Stimulated activated naive CD8-positive, alpha-beta T cell treated with anti-CD3 and anti-CD28 coated beads, Interleukin-15, Interleukin-2, amounts not matched to agents 100 ng/mL and 50 ng/mL, for 24 hours (primary cell): Measurements from ENCODE around the gene SDS.

Experiments
- H3K27ac Mint-ChIP-seq: one replicate; pipeline ENCODE4 v1.8.0; 2021; ENCODE audit warnings: mild to moderate bottlenecking, mixed read lengths
- H3K27me3 Mint-ChIP-seq: one replicate; pipeline ENCODE4 v1.8.0; 2021; ENCODE audit warnings: mixed read lengths
- H3K36me3 Mint-ChIP-seq: one replicate; pipeline ENCODE4 v1.8.0; 2021; ENCODE audit warnings: low read depth, mixed read lengths
- H3K4me1 Mint-ChIP-seq: one replicate; pipeline ENCODE4 v1.8.0; 2021; ENCODE audit warnings: low read depth, mixed read lengths
- H3K4me3 Mint-ChIP-seq: one replicate; pipeline ENCODE4 v1.8.0; 2021; ENCODE audit warnings: mild to moderate bottlenecking, mixed read lengths
- H3K9me3 Mint-ChIP-seq: one replicate; pipeline ENCODE4 v1.8.0; 2021; ENCODE audit warnings: mixed read lengths

SDS gene

DNA sequence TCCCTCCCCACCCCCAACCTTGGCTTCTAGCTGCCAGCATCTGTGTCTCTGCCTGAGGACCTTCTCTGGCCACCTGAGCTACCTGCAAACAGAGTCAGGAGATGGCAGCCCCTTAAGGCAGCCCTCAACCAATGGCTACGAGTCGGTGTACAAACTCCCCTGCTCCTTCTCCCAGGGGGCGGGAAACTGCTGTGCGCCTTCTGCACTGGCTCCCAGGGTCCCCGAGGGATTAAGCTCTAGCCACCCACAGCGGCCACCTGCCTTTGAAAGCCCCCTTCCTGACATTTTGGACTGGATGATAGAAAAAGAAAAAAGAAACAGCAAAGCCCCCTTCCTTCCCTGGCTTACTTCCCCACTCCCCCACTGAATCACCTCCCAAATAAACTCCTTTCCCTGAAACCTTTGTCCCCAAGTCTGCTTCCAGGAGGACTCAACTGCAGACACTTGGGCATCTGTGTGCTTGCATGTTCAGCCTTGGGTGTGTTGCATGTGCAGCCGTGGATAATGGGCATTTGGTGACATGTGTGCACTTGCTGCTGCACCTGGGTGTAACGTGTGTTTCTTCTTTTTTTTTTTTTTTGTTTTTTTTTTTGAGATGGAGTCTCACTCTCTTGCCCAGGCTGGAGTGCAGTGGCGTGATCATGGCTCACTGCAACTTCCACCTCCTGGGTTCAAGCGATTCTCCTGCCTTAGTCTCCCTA lies 6.0 kb downstream of the SDS start:
- no peaks in the 10 kb centered on the region for H3K27me3 Mint-ChIP-seq
- no peaks in the 10 kb centered on the region for H3K4me1 Mint-ChIP-seq
- no peaks in the 10 kb centered on the region for H3K9me3 Mint-ChIP-seq
- no peaks in the 10 kb centered on the region for H3K36me3 Mint-ChIP-seq
- H3K4me3 Mint-ChIP-seq = no peak overlapping the region
- no peak overlapping the region for H3K27ac Mint-ChIP-seq

DNA sequence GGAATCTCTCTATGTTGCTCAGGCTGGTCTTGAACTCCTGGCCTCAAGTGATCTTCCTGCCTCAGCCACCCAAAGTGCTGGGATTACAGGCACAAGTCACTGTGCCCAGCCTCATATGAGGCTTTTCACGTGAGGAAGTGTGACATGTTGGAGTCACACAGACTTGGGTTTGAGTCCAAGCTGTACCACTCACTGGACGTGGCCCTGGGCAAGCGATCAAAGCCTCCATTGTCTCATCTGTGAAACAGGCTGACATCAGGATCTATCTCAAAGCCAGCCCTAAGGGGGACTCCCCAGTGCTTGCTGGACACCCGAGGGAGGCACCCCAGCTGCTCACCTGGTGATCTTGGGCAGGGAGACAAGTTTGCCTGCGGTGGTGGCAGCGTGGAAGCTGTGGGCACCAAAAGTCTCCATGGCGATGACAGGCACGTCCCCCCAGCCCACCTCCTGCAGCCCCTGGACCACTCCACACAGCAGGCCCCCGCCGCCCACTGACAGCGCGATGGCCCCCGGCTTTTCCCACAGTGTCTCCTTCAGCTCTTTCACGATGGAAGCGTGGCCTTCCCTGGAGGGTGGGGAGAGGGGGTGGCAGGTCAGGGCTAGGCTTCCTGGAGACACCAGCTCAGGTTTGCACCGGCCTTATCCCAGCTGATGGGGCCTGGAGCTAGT lies 6.7 kb downstream of the SDS start:
- Mint-ChIP-seq H3K9me3 (no peaks in the 10 kb centered on the region), H3K4me3 (no peak overlapping the region), H3K27me3 (no peaks in the 10 kb centered on the region), H3K36me3 (no peaks in the 10 kb centered on the region), H3K27ac (no peak overlapping the region), H3K4me1 (no peaks in the 10 kb centered on the region)

GRCh38 chr12:113396200-113396599 lies 7.5 kb downstream of the SDS start:
- Mint-ChIP-seq H3K36me3 (no peaks in the 10 kb centered on the region), H3K9me3 (no peaks in the 10 kb centered on the region), H3K4me3 (no peak overlapping the region), H3K27me3 (no peaks in the 10 kb centered on the region), H3K4me1 (no peaks in the 10 kb centered on the region), H3K27ac (no peak overlapping the region)

GRCh38 chr12:113395119-113395518 lies 8.6 kb downstream of the SDS start:
- no peak overlapping the region for H3K4me3 Mint-ChIP-seq

GRCh38 chr12:113393749-113394148 lies 9.9 kb downstream of the SDS start:
- Mint-ChIP-seq H3K36me3 (peaks cover 2% of the 10 kb centered on the region), H3K4me3 (no peak overlapping the region), H3K9me3 (no peaks in the 10 kb centered on the region), H3K27ac (no peak overlapping the region), H3K27me3 (no peaks in the 10 kb centered on the region), H3K4me1 (no peaks in the 10 kb centered on the region)

More at GRCh38 chr12:113395119-113395518, 8.6 kb downstream of the SDS start:
- Mint-ChIP-seq H3K36me3 (no peaks in the 10 kb centered on the region), H3K4me1 (no peaks in the 10 kb centered on the region), H3K9me3 (no peaks in the 10 kb centered on the region), H3K27me3 (no peaks in the 10 kb centered on the region), H3K27ac (no peak overlapping the region)

GRCh38 chr12:113392988-113393579 lies 10.6 kb downstream of the SDS start:
- Mint-ChIP-seq H3K36me3 (peaks cover 5% of the 10 kb centered on the region), H3K4me3 (no peak overlapping the region), H3K9me3 (no peaks in the 10 kb centered on the region), H3K4me1 (no peaks in the 10 kb centered on the region), H3K27me3 (no peaks in the 10 kb centered on the region), H3K27ac (no peak overlapping the region)

DNA sequence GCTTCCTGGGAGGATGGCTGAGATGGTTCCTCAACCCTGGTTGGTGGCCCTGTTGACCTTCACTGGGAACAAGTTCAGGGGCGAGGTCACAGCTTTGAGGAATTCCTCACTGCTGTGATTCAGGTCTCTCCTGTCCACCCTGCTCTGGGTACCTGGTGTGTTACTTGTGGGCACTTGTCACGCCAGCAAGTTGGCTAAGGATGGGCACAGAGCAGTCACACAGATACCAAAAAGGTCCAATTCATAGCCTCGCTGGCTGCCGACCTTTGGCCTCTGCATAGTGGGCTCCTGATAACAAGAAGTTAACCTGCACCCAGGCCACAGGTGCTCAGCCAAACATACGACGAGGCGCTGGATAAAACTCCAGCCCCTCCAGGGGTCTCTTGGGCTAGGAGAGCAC lies 11.2 kb downstream of the SDS start:
- H3K36me3 Mint-ChIP-seq = peaks cover 9% of the 10 kb centered on the region
- H3K9me3 Mint-ChIP-seq = no peaks in the 10 kb centered on the region
- no peak overlapping the region for H3K4me3 Mint-ChIP-seq
- no peaks in the 10 kb centered on the region for H3K27me3 Mint-ChIP-seq
- no peak overlapping the region for H3K27ac Mint-ChIP-seq
- no peaks in the 10 kb centered on the region for H3K4me1 Mint-ChIP-seq

GRCh38 chr12:113391650-113392337 lies 11.9 kb downstream of the SDS start:
- Mint-ChIP-seq H3K4me3 (no peak overlapping the region), H3K36me3 (peaks cover 15% of the 10 kb centered on the region), H3K27ac (no peak overlapping the region), H3K9me3 (no peaks in the 10 kb centered on the region), H3K27me3 (no peaks in the 10 kb centered on the region), H3K4me1 (no peaks in the 10 kb centered on the region)

DNA sequence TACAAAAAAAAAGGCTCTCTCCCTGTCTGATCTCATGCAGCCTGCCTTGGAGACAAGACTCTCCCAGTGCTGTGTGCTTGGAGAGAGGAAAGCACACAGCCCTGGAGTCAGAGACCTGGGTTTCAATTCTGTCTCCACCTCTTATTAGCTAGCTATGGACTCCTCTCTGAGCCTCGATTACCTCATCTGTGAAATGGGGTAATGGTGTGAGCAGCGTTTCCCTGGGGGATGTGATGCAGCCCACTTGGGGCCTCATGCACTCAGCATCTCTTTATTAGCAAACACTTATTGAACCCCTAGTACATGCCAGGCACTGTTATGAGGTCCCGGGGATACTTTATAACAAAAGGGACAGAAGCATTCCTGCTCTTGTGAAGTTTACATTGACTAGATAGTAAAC lies 12.5 kb downstream of the SDS start:
- H3K27me3 Mint-ChIP-seq = no peaks in the 10 kb centered on the region
- H3K9me3 Mint-ChIP-seq = no peaks in the 10 kb centered on the region
- H3K36me3 Mint-ChIP-seq = peaks cover 17% of the 10 kb centered on the region
- H3K27ac Mint-ChIP-seq = no peak overlapping the region
- no peak overlapping the region for H3K4me3 Mint-ChIP-seq
- no peaks in the 10 kb centered on the region for H3K4me1 Mint-ChIP-seq

DNA sequence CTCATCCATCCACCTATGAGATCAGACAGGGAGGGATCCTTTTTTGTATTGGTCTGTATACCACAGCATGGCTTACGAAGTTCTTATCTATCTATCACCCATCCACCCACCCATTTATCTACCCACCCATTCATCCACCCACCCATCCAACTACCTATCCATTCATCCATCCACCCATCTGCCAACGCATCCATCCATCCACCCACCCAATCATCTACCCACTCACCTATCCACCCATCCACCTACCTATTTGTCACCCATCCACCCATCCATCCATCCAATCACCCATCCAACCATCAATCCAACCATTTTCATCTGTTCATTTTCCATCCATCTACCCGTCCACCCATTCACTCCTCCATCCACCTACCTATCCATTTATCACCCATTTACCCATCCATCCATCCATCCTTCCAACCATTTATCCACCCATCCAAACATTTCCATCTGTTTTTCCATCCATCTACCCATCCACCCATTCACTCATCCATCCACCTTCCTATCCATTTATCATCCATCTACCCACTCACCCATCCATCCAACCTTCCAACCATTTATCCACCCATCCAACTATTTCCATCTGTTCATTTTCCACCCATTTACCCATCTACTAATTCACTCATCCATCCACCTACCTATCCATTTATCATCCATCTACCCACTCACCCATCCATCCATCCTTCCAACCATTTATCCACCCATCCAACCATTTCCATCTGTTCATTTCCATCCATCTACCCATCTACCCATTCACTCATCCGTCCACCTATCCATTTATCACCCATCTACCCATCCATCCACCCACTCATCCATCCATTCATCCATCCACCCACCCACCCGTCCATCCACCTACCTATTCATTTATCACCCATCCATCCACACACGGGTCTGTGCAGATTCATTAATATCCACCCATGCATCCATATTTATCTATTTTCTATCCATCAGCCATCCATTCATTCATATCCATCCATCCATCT lies 13.3 kb downstream of the SDS start:
- H3K4me3 Mint-ChIP-seq = no peak overlapping the region
- no peaks in the 10 kb centered on the region for H3K27me3 Mint-ChIP-seq
- no peaks in the 10 kb centered on the region for H3K4me1 Mint-ChIP-seq
- no peak overlapping the region for H3K27ac Mint-ChIP-seq
- H3K9me3 Mint-ChIP-seq = no peaks in the 10 kb centered on the region
- H3K36me3 Mint-ChIP-seq = peaks cover 17% of the 10 kb centered on the region

- Mint-ChIP-seq H3K36me3 (peaks cover 17% of the 10 kb centered on the region), H3K4me3 (no peak overlapping the region), H3K27me3 (no peaks in the 10 kb centered on the region), H3K27ac (no peak overlapping the region), H3K4me1 (no peaks in the 10 kb centered on the region), H3K9me3 (no peaks in the 10 kb centered on the region)
These were observed 15.3 kb downstream of the SDS start for GRCh38 chr12:113388351-113388750.

- Mint-ChIP-seq H3K36me3 (peaks cover 17% of the 10 kb centered on the region), H3K27ac (no peak overlapping the region), H3K4me1 (no peaks in the 10 kb centered on the region), H3K4me3 (no peak overlapping the region), H3K27me3 (no peaks in the 10 kb centered on the region), H3K9me3 (no peaks in the 10 kb centered on the region)
These were observed 16.1 kb downstream of the SDS start for GRCh38 chr12:113387631-113388030.

DNA sequence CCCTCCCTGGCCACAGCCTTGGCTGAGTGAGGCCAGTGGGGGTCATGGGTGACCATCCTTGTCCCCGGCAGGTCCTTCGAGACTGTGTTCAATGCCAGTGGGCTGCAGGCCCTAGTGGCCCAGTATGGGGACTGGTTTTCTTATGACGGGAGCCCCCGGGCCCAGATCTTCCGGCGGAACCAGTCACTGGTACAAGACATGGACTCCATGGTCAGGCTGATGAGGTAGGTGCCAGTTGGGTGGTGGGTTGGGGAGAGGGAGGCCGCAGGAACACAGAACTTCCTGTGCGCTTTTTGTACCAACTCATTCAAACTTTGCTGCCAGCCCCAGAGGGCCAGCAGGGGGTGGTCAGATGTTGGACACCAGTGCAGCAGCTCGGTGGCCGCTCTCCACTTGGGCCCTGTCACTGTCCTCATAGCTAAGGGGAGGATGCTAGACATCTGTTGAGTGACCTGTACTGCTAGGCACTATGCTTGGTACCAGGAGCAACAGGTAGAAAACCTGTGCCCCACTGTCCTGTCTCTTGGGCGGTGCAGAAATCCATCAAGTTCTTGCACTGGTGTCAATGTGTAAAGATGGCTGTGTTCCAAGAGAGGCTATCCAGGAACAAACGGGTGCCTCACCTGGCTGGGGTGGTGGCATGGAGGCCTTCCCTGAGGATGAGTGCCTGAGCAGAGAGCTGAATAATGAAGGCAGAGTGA lies 16.7 kb downstream of the SDS start:
- no peak overlapping the region for H3K27ac Mint-ChIP-seq
- no peaks in the 10 kb centered on the region for H3K27me3 Mint-ChIP-seq
- peaks cover 17% of the 10 kb centered on the region for H3K36me3 Mint-ChIP-seq
- H3K4me1 Mint-ChIP-seq = no peaks in the 10 kb centered on the region
- no peak overlapping the region for H3K4me3 Mint-ChIP-seq
- H3K9me3 Mint-ChIP-seq = no peaks in the 10 kb centered on the region
